HuH-7.5 (cell line): ENCODE measurements around the gene MYH14.

Source experiments
- DNase-seq: peaks from one replicate; pipeline ENCODE4 v3.0.0; 2011; ENCODE audit warnings: low spot score

MYH14 gene

DNA sequence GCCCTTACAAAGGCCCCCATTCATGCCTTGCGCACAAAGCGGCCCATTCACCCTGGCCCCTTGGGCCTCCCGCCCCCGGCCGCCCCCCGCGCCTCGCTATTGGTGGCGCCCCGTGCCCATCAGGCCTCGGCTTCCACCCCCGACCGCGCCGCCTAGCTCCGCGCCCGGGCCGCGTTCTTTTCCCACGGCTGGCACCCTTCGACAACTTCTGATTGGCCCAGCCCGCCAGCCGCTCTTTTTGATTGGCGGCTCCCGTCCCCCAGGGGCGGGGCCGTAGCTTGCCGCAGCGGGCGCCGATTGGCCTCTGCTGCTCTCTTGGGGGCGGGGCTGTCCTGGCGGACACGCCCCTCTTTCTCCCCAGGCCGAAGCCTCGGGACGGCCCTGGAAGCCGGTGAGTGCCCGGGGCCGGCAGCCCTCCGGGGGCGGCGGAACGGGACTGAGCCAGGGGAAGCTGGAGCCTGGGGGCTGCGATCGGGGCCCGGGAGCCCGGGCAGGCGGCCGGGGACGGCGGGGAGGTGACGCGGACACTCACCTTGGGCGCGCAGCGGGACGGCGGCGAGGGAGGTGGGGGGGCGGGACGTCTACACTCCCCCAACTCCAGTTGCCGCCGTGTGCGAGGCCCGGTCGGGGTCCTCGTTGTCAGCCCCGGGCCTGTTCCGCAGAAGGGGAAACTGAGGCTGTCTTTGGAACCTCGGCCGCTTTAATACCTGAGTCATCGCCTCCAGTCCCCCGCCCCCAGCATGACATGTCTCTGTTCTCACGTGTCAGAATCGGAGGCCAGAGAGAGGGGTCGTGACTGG is at the start of gene MYH14:
Gene MYH14, plus strand, starts transcription at position 342 of the 800 bp plus-strand sequence. CDS start 6,744 bp downstream, outside the sequence.
- peak; percentile 45 for DNase-seq

DNA sequence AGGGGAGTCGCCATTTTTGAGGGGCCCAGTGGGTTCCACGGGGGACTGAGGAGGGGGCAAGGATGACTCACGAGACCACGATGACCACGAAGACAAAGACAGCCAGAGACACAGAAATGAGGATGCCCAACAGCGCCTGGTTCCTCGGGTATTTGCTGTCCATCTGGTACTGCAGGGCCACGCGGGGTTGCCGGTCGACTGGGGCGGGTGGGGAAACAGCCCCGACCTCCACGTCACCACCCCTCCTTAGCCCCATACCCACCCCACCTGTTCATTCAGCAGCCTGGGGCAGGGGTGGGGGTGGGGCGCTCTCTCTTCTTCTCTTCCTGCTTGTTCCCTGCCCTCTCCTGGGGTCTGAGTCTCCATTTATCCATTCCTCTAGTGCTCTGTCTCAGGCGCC is 48.9 kb upstream of the MYH14 start:
- DNase-seq = no peak

DNA sequence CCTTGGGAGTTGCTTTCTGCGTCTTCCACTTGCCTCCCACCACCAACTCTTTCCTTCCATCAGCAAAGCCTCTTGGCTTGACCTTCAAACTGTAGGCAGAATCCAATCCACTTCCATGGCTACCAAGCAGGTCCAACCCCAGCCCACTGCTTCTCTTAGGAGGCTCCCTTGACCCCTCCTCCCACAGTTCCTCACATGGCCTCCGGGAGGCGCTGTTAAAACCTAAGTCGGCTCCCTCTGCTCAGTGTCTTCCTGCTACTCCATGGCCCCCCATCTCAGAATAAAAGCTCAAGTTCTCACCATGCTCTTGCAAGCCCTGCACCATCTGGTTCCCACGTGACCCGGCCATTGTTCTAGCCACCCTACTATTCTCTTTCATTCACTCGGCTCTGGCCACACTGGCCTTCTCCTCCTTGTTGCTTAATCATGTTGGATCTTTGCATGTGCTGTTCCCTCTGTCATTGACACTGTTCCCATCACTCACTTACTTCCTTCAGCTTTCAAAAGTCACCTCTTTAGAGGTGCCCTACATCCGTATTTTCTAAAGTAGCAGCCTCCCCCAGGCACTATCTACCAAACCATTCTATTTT is 47.8 kb upstream of the MYH14 start:
- no peak for DNase-seq

DNA sequence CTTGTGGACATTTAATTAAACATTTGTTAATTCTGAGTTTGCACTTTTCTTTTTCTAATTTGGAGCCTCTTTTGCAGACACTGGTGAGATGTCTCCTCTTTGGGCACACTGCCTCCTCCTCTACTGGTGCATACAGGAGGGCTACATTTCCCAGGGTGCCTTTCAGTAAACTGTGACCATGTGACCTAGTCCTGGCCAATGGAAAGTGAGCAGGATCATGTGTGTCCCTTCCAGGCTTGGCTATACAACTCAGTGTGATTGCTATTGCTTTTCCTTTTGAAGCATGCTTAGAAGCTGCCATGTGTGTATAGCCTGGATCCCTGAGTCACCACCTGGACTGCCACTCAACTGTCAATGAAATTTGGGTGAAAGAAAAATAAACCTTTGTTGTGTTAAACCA is 44.8 kb upstream of the MYH14 start:
- no peak for DNase-seq

DNA sequence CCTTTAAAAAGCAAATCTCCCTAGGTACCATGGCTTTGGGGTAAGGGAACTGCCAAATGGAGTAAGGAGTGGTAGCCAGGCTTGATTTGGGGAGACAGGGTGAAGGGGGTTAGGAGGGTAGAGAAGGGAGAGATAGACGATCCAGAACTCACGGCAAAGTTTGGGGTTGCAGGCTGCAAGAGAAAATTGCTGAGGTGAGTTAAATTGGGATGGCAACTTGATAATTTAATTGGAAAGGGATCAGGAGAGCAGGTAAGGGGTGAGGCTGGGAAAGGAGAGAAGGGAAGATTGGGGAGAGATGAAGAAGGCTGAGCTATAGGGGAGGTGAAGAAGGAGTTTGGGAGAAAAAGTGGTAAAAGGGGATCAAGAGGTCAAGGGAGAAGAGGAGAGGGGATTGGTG is 44.3 kb upstream of the MYH14 start:
- DNase-seq = no peak

DNA sequence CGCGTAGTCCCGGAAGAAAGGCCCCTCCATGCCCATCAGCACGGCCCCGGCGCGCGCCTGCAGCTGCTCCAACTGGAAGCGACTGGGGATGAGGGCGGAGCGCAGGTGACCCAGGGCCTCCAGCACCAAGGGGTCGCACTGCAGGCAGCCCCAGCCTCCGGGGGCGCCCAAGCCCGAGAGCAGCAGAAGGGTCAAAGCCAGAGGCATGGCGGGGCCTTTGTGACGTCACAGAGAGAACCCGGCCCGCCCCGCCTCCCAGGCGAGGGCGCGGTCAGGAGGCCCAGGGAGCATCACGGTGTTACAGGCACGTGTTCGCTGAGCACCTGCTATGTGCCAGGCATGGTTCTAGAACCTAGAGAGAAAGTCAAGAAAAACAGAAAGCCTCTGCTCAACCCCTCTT is 40.4 kb upstream of the MYH14 start, which contains the start of gene IZUMO2:
Gene IZUMO2, minus strand, starts transcription at position 294 of the 400 bp plus-strand sequence. Its CDS starts 87 bp downstream, at position 207.
- no peak for DNase-seq

DNA sequence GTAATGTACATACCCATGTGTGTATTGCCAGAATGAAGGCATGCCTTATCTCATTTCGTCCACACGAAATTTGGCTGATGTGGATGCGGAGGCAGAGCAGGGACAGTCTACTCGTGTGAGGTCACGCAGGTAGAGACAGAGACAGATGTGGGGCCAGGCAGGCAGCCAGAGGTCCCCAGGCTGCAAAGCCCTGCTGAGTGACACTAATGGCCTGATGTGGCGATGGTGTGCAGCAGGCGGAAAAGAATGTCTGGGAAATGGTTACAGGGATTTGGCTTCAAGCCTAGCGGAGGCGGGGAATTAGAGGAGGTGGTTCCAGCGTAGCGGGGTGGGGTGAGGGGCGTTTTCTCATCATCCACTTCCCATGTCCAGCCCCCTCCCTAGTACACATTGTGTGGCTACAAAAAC is 36.1 kb upstream of the MYH14 start:
- no peak for DNase-seq

DNA sequence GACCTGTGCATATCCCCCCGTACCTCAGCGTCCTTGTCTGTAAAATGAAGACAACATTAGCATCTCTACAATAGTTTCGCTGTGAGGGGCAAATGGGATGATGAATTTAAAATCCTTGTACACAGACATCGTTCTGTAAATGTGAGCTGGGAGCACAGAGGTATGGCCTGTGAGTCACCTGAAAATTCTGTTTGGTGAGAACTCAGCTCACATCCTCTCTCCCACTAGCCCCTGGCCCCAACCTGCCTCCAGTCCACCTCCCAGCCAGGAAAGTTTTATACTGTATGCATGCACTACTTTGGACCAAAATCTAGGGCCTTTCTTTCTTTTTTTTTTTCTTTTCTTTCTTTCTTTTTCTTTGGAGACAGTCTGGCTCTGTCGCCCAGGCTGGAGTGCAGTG is 31.7 kb upstream of the MYH14 start:
- no peak for DNase-seq

DNA sequence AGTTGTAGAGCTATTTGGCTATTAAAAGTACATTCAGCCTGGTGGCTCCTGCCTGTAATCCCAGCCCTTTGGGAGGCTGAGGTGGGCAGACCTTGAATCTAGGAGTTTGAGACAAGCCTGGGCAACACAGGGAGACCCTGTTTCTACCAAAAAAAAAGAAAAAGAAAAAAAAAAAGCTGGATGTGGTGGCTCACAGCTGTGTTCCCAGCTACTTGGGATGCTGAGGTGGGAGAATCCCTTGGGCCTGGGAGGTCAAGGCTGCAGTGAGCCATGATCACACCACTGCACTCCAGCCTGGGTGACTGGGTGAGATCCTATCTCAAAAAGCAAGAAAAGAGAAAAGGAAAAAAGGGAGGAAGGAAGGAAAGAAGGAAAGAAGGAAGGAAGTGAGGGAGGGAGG is 30.7 kb upstream of the MYH14 start:
- DNase-seq = no peak

DNA sequence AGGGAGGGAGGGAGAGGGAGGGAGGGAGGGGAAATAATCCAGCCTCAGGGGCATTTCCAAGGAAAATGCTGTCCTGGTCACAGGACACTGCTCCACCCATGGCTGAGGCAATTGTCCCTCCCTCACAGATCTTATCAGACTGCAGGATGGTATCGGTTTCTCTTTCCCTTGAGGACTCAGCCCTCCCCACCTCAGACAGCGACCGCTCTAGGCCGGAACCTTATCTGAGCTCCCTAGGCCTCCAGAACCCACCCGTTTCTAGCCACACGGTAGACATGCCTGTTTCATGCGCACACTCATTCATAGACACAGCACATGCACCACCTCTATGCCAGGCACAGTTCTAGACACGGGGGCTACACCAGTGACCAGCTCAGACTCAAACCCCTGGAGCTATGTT is 30.3 kb upstream of the MYH14 start:
- DNase-seq = no peak

DNA sequence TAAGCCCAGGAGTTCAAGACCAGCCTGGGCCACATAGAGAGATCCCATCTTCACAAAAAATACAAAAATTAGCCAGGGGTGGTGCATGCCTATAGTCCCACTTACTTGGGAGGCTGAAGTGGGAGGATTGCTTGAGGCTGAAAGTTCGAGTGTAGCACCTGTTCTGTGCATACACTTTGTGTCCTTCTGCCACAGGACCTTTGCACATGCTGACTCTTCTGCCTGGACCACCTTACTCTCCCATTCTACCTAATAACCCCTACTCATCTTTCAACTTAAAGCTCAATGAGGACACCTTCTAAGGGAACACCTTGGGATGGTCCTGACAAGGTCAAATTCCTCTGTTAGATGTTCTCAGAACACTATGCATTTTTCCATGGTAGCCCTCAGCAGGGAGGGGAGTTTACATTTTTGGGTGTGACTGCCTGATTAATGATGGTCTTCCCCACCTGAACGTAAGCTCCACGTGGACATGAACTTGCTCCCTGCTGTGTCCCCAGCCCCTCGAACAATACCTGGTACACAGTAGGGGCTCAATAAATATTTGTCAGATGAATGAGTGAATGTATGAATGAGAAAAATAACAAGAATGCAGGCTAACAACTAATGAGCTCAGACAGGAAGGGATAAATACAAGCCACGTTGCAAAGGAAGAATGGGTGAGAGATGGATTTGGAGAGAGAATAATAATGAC is 29.2 kb upstream of the MYH14 start:
- DNase-seq = no peak

DNA sequence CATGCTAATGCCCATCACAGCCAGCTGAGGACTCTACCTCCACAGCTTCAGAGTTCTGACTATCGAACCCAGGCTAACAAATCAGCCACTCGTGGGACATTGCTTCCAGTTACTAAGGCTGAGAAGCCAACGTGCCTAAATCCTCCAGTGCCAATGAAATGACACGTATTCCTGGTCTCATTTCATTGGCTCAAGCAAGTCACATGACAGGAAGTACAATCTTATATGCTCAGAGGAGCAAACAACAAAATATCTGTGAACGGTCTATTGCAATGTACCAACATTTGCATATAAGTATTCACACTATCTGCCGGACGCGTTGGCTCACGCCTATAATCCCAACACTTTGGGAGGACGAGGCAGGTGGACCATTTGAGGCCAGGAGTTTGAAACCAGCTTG is 27.5 kb upstream of the MYH14 start:
- DNase-seq = no peak

DNA sequence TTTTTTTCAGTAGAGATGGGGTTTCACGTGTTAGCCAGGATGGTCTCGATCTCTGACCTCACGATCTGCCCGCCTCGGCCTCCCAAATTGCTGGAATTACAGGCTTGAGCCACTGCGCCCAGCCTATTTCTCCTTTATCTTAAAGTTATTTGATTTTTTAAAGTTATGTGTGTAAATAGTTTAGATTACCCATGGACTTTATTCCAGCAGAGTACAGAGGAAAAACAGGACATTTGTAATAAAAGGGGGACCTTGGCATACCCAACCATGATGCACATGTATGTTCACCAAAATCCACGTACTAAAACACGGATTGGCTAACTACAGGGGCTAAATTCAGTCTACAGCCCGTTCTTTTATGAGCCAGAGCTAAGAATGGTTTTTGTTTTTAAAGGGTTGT is 26.6 kb upstream of the MYH14 start:
- DNase-seq = no peak

DNA sequence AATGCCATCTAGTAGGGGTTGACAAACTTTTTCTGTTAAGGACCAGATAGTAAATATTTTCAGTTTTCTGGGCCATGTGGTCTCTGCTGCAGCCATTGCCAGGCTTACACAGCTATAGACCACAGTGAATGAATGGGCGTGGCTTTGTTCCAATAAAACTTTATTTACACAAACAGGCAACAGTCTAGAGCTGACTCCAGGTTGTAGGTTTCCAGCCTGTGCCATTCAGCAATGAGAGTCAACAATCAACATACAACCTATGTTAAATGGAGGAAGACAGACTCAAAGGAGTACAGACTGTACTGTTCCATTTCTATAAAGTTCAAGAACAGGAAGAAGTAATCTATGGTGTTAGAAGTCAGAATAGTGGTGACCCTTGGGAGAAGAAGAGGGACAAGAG is 25.1 kb upstream of the MYH14 start:
- DNase-seq = no peak

DNA sequence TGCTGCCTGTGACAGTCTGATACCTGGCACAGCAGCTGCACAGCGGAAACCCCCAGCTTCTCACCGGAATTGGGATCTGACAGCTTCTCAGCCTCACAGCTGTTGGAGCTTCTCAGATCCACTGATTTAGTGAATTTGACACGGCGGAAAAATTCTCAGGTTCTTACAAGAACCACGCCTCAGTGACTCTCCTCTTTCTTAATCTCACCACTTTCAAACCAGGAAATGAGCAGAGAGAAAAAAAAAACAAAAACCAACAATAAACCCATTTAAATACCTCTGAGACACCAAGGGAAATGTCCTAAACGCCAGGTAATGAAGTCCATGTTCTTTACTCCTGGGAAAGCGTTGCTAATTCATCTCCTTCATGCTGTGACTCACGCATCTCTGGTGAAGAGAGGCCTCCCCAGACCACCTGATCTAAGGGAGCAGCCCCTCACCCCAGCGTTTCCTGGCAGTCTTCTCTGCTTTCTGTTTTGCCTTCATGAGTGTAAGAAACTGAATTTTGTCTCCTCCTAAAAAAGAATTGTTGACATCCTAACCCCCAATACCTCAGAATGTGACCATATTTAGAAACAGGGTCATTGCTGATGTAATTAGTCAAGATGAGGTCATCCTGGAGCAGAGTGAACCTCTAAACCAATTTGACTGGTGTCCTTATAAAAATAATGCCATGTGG is 24.4 kb upstream of the MYH14 start:
- DNase-seq = no peak

DNA sequence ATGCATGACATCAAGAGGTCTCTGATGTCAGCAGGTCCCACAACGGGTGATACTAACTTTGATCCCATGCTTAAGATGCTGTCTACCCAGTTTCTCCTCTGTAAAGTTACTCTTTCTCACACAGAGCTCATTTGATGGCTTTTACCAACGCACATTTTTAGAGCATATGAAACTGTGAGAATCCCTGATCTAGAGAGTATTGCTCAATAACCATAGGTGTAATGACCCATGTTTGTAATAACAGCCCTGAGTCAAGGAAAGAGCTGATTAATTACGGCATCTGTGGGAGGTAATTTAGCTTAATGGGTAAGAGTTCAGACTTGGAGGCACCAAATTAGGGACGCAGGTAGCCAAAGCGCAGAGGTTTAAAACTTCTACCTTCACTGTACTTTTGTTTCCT is 22.3 kb upstream of the MYH14 start:
- no peak for DNase-seq

DNA sequence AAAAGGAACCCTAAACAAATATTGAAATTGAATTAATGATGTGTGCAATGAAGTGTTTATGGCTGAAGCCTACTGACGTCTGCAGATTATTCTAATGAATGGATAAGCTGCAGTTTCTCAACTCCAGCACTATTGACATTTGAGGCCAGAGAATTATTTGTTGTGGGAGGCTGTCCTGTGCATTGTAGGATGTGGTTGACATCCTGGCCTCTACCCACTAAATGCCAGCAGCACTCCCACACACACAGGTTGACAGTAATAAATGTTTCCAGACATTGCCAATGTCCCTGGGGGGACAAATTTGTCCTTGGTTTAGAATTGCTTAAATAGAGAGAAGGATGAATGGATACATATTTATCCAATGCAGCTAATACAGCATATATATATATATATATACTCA is 19.2 kb upstream of the MYH14 start:
- no peak for DNase-seq

DNA sequence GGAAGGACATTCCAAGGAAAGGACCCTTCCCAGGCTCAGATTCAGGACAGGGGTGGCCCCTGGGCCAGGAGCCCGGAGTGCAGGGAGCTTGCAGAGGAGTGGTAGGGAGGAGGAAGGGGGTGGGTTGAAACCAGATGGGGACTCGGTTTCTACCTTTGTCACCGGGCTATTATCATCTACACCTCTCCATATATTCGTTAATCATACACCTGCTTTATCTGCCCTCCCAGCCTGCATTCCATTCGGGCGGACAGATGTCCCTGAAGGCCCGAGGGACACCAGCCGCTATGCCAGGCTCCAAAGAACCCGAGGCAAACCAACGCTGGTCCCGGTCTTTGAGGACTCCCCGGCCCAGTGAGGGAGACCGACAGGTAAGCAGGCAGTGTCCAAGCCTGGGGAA is 15.5 kb upstream of the MYH14 start:
- no peak for DNase-seq

DNA sequence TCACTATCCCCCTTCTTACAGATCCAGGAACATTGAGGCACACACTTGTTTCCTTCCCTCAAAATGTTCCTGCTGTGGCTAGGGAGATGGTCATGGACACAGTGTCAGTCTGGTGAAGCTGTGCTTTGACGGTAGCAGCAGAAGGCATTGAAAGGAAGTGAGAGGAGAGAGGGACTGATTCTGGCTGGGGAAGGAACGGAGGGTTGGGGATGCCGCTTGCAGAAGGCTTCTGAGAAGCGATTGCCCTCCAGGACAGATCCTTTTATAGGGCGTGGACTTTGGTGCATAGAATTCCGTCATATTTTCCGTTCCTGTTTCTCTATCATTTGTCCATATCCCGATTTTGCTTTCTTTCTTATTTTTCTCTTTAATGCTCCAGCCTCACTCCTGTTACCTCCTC is 14.1 kb upstream of the MYH14 start:
- DNase-seq = no peak

DNA sequence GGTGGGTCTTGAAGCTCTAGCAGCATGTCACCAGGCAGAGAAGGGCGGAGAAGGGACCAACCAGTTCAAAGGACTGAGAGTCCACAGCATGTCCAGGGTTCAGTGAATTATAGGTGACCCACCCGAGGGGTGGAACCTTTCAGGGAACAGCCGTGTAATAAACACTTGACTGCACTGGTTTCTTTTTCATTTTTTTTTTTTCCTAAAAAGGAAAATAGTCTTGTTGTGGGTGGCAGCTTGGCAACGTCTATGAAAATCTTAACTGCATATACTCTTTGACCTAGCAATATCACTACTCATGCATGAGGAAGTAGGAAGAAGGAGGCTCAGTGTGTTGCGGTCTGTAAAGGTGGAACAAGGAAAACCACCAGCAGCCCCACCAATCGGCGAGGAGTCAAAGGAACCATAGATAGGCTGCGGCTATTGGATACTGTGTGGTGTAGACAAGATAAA is 13.0 kb upstream of the MYH14 start:
- no peak for DNase-seq

DNA sequence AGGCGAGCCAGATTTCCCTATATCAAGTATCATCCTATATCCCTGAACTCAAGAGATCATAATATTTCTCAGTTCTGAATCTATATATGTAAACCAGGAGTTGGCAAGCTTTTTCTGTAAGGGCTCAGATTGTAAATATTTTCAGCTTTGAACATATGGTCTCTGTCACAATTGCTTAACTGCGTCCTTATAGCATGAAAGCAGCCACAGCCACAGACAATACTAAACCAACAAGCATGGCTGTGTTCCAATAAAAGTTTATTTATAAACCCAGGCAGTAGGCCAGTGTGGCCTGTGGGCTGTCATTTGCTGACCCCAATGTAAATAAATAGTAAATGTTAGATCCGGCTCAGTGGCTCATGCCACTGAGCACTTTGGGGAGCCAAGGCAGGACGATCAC is 12.2 kb upstream of the MYH14 start:
- no peak for DNase-seq

DNA sequence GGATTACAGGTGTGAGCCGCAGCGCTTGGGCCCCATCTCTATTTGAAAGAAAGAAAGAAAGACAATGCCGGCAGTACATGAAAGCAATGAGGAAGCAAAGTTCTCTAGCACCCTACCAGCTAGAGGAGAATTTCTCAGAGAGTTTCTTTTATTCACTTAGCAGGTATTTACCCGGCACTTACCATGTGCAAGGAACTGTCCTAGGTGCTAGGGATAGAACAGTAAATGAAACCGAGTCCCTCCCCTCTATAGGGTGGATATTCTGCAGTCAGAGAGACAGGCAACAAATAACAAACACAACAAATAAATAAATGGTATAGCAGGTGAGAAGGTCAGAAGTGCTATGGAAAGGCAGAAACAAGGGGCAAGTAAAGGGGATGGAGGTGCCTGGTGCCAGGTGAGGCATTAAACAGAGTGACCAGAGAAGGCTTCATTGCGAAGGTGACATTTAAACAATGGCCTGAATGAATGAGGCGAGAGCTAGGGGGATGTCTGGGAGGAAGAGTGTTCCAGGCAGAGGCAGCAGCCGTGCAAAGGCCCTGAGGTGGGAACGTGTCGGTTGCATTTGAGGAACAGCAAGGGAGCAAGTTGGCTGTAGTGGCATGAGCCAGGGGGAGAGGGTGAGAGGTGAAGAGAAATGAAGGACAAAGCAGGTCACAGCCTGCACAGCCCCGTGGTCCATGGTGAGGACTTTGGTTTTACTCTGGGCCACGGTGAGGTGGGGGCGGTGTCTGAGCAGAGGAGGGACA is 10.8 kb upstream of the MYH14 start:
- DNase-seq = no peak
